Trophoblast cell (in vitro differentiated cells and primary cell): ENCODE measurements around the gene UPF2.
"Not testable (repeated sequence)": the region's sequence is repeated elsewhere in the genome, so short reads cannot be mapped to it uniquely, and the experiment has no call there.

ENCODE experiments used
- DNase-seq, 2 donors: peaks; one replicate each; pipeline ENCODE4 v3.0.0-alpha.2; 2016
- H2AFZ ChIP-seq: 2 replicates; pipeline ENCODE4 v1.6.1; 2013; ENCODE audit warnings: low read length, moderate library complexity, mild to moderate bottlenecking; ENCODE audit not compliant: insufficient read depth, poor library complexity
- H2AK5ac ChIP-seq: 2 replicates; pipeline ENCODE4 v1.6.1; 2013; ENCODE audit warnings: mild to moderate bottlenecking, low read length
- H2BK120ac ChIP-seq: 2 replicates; pipeline ENCODE4 v1.6.1; 2013; ENCODE audit warnings: low read length, mild to moderate bottlenecking, moderate library complexity; ENCODE audit not compliant: insufficient read depth, poor library complexity
- H2BK12ac ChIP-seq: 2 replicates; pipeline ENCODE4 v1.6.1; 2013; ENCODE audit warnings: mild to moderate bottlenecking, low read length, moderate library complexity
- H2BK5ac ChIP-seq: 2 replicates; pipeline ENCODE4 v1.6.1; 2013; ENCODE audit warnings: low read length, low read depth, moderate library complexity, mild to moderate bottlenecking; ENCODE audit not compliant: poor library complexity
- H3K14ac ChIP-seq: 2 replicates; pipeline ENCODE4 v1.6.1; 2013; ENCODE audit warnings: mild to moderate bottlenecking, low read length
- H3K18ac ChIP-seq: 2 replicates; pipeline ENCODE4 v1.6.1; 2013; ENCODE audit warnings: mild to moderate bottlenecking, low read length
- H3K23ac ChIP-seq: 2 replicates; pipeline ENCODE4 v1.6.1; 2013; ENCODE audit warnings: low read length
- H3K27ac ChIP-seq: 2 replicates; pipeline ENCODE4 v1.5.1; 2013; ENCODE audit warnings: low read depth, mild to moderate bottlenecking, inconsistent platforms, low read length, moderate library complexity
- H3K27me3 ChIP-seq: 2 replicates; pipeline ENCODE4 v1.6.1; 2013; ENCODE audit warnings: inconsistent platforms, mild to moderate bottlenecking, low read length, moderate library complexity; ENCODE audit not compliant: insufficient read depth
- H3K36me3 ChIP-seq, 2 experiments: 1 replicate in 1 of 2; 2 replicates in 1 of 2; pipeline ENCODE4 v1.6.1; 2013; ENCODE audit warnings: low read length in 2 of 2, mild to moderate bottlenecking in 2 of 2, moderate library complexity in 1 of 2; ENCODE audit not compliant: insufficient read depth in 2 of 2, control insufficient read depth in 1 of 2
- H3K4ac ChIP-seq: 2 replicates; pipeline ENCODE4 v1.6.1; 2013; ENCODE audit warnings: low read depth, mild to moderate bottlenecking, low read length, moderate library complexity
- H3K4me1 ChIP-seq, 2 experiments: 1 replicate in 1 of 2; 2 replicates in 1 of 2; pipeline ENCODE4 v1.6.1; 2013; ENCODE audit warnings: low read length in 2 of 2, mild to moderate bottlenecking in 2 of 2, moderate library complexity in 1 of 2; ENCODE audit not compliant: insufficient read depth in 2 of 2, control insufficient read depth in 1 of 2
- H3K4me2 ChIP-seq: 2 replicates; pipeline ENCODE4 v1.6.1; 2013; ENCODE audit warnings: inconsistent platforms, mild to moderate bottlenecking, low read length, moderate library complexity
- H3K4me3 ChIP-seq: 2 replicates; pipeline ENCODE4 v1.5.1; 2013; ENCODE audit warnings: mild to moderate bottlenecking, low read depth, low read length, inconsistent platforms
- H3K79me1 ChIP-seq: one replicate; pipeline ENCODE4 v1.6.1; 2013; ENCODE audit warnings: low read length
- H3K79me2 ChIP-seq: 2 replicates; pipeline ENCODE4 v1.6.1; 2013; ENCODE audit warnings: low read length, mild to moderate bottlenecking; ENCODE audit not compliant: control insufficient read depth, insufficient read depth, poor library complexity
- H3K9ac ChIP-seq: 2 replicates; pipeline ENCODE4 v1.6.1; 2013; ENCODE audit warnings: mild to moderate bottlenecking, low read length
- H3K9me3 ChIP-seq: 2 replicates; pipeline ENCODE4 v1.6.1; 2013; ENCODE audit warnings: low read depth, mild to moderate bottlenecking, control low read depth, inconsistent platforms, low read length; ENCODE audit not compliant: insufficient read depth
- H4K12ac ChIP-seq: 2 replicates; pipeline ENCODE4 v1.6.1; 2013; ENCODE audit warnings: low read depth, mild to moderate bottlenecking, low read length, moderate library complexity
- H4K8ac ChIP-seq: 2 replicates; pipeline ENCODE4 v1.6.1; 2013; ENCODE audit warnings: low read depth, mild to moderate bottlenecking, low read length, moderate library complexity
- H4K91ac ChIP-seq: one replicate; pipeline ENCODE4 v1.6.1; 2013; ENCODE audit warnings: low read depth, mild to moderate bottlenecking, low read length, moderate library complexity
- WGBS: extraction: QIAGEN DNeasy Blood & Tissue Kit; methylation state at CpG from one replicate; pipeline ENCODE4 v1.1.7; 2013; ENCODE audit warnings: missing lambda C conversion rate; ENCODE audit not compliant: insufficient read length, insufficient coverage; ENCODE audit errors: extremely low coverage; 5-methylcytosine and 5-hydroxymethylcytosine counted together

Gene UPF2

GRCh38 chr10:11893749-11894278 lies 148.8 kb downstream of the UPF2 start:
- WGBS = no CpG with 5 or more reads among the region's 22 CpGs
- DNase-seq = no peak
- H3K27ac ChIP-seq = no peak overlapping the region

GRCh38 chr10:11891776-11892486 lies 150.7 kb downstream of the UPF2 start:
- no peak overlapping the region for H3K18ac ChIP-seq
- H4K8ac ChIP-seq = no peak overlapping the region
- peak in 1 of 2 donors; percentile 47 for DNase-seq
- H2AK5ac ChIP-seq = no peak overlapping the region
- no CpG with 5 or more reads among the region's 22 CpGs for WGBS
- no peak overlapping the region for H4K91ac ChIP-seq
- peaks cover 6% of the 10 kb centered on the region for H3K79me1 ChIP-seq
- no peaks in the 10 kb centered on the region for H3K79me2 ChIP-seq
- no peak overlapping the region for H3K27ac ChIP-seq
- no peaks in the 10 kb centered on the region for H3K36me3 ChIP-seq
- H3K4me1 ChIP-seq = peaks cover 2% of the 10 kb centered on the region in 2 experiments
- H3K27me3 ChIP-seq = no peaks in the 10 kb centered on the region
- no peak overlapping the region for H3K4me3 ChIP-seq
- H2BK12ac ChIP-seq = peak overlapping the region; percentile 17
- no peaks in the 10 kb centered on the region for H3K9me3 ChIP-seq
- H3K9ac ChIP-seq = no peak overlapping the region
- H2BK120ac ChIP-seq = no peak overlapping the region
- no peak overlapping the region for H3K4me2 ChIP-seq
- no peak overlapping the region for H3K14ac ChIP-seq
- no peak overlapping the region for H2AFZ ChIP-seq
- no peak overlapping the region for H2BK5ac ChIP-seq
- H3K23ac ChIP-seq = no peak overlapping the region
- no peak overlapping the region for H4K12ac ChIP-seq
- H3K4ac ChIP-seq = no peak overlapping the region

More at GRCh38 chr10:11893749-11894278, 148.8 kb downstream of the UPF2 start:
- Histone ChIP-seq H3K79me1 (peaks cover 12% of the 10 kb centered on the region), H3K4me3 (no peak overlapping the region), H4K12ac (no peak overlapping the region), H3K18ac (no peak overlapping the region), H4K91ac (peak overlapping the region; percentile 69), H3K4ac (no peak overlapping the region), H3K23ac (no peak overlapping the region), H3K36me3 (no peaks in the 10 kb centered on the region), H2AFZ (no peak overlapping the region), H3K9ac (no peak overlapping the region), H2BK120ac (peak overlapping the region; percentile 5), H4K8ac (no peak overlapping the region), H2BK12ac (peak overlapping the region; percentile 14), H3K4me1 (peaks cover 9 to 14% of the 10 kb centered on the region in 2 experiments), H3K79me2 (no peaks in the 10 kb centered on the region), H3K4me2 (no peak overlapping the region), H3K9me3 (no peaks in the 10 kb centered on the region), H2AK5ac (peak overlapping the region; percentile 10), H3K14ac (no peak overlapping the region), H3K27me3 (no peaks in the 10 kb centered on the region), H2BK5ac (no peak overlapping the region)

- H3K9ac ChIP-seq, H3K23ac ChIP-seq, H3K36me3 ChIP-seq, H3K4me1 ChIP-seq, H2AK5ac ChIP-seq, H3K4ac ChIP-seq, DNase-seq, H4K91ac ChIP-seq, H3K4me3 ChIP-seq, H3K79me1 ChIP-seq, H3K27me3 ChIP-seq, H2BK120ac ChIP-seq, H3K14ac ChIP-seq, H3K9me3 ChIP-seq, H4K12ac ChIP-seq, H3K18ac ChIP-seq, H3K4me2 ChIP-seq, H2BK5ac ChIP-seq, H4K8ac ChIP-seq, H2AFZ ChIP-seq, H3K79me2 ChIP-seq, H3K27ac ChIP-seq, H2BK12ac ChIP-seq: not testable (repeated sequence)
- no CpG with 5 or more reads among the region's 8 CpGs for WGBS
These were observed 153.3 kb downstream of the UPF2 start for GRCh38 chr10:11889263-11889662.

- no peak overlapping the region for H2BK5ac ChIP-seq
- H3K23ac ChIP-seq = no peak overlapping the region
- no peak overlapping the region for H3K18ac ChIP-seq
- H4K12ac ChIP-seq = no peak overlapping the region
- no peak overlapping the region for H3K27ac ChIP-seq
- no peak overlapping the region for H3K9ac ChIP-seq
- H3K4ac ChIP-seq = no peak overlapping the region
- WGBS = no CpG with 5 or more reads among the region's 16 CpGs
- H4K8ac ChIP-seq = no peak overlapping the region
- H3K9me3 ChIP-seq = no peaks in the 10 kb centered on the region
- H4K91ac ChIP-seq = peak overlapping the region; percentile 7
- no peaks in the 10 kb centered on the region for H3K36me3 ChIP-seq
- H3K79me1 ChIP-seq = peaks cover 7% of the 10 kb centered on the region
- no peaks in the 10 kb centered on the region for H3K79me2 ChIP-seq
- no peak overlapping the region for H2AFZ ChIP-seq
- H3K27me3 ChIP-seq = no peaks in the 10 kb centered on the region
- peaks cover 4 to 10% of the 10 kb centered on the region in 2 experiments for H3K4me1 ChIP-seq
- H3K4me3 ChIP-seq = no peak overlapping the region
- DNase-seq = no peak
- H3K14ac ChIP-seq = no peak overlapping the region
- no peak overlapping the region for H3K4me2 ChIP-seq
- H2BK12ac ChIP-seq = no peak overlapping the region
- no peak overlapping the region for H2AK5ac ChIP-seq
- no peak overlapping the region for H2BK120ac ChIP-seq
These were observed 155.0 kb downstream of the UPF2 start for GRCh38 chr10:11887381-11888227.
